GM10266 (cell line): ENCODE data around the gene B4GALT3.

Experiments
- DNase-seq: peaks from one replicate; pipeline ENCODE4 v3.0.0; 2012; ENCODE audit errors: extremely low spot score
- TF ChIP-seq, protein P1 (sequence below): IDR thresholded peaks from 2 replicates; pipeline ENCODE4 v1.5.1; 2012; ENCODE audit warnings: mild to moderate bottlenecking, low read depth; ENCODE audit not compliant: control insufficient read depth, insufficient read depth; ENCODE audit errors: missing control alignments

Gene B4GALT3

GRCh38 chr1:161200992-161201835 lies 23.9 kb upstream of the B4GALT3 start:
- no peak for DNase-seq

DNA sequence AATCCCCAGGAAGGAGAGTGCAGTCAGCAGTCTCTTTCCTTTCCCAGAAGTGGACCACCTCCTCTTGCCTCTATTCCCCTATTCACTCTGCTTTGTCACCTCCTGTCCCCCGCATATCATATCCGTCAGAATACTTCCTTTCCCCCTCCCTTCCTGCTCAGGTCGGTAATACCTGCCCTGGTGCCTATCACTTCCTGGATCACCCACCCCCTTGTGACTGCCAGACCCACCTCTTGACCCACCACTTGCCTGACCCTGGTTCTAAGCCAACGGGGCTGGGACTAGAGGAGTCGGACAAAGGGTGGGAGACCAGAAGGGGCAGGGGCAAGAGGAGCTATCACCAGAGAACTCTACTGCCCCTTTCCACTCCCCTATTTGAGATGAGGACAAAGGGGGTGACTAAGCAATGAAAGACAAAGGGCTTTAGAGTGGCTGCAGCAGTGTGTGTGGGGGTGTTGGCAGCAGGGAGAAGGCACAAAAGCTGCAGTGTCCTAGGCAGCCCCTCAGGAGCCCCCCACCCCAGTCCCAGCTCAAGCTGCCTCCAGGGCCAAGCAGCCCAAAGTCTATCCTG lies 23.2 kb upstream of the B4GALT3 start:
- DNase-seq, result no peak
- TF ChIP-seq, protein P1, sequence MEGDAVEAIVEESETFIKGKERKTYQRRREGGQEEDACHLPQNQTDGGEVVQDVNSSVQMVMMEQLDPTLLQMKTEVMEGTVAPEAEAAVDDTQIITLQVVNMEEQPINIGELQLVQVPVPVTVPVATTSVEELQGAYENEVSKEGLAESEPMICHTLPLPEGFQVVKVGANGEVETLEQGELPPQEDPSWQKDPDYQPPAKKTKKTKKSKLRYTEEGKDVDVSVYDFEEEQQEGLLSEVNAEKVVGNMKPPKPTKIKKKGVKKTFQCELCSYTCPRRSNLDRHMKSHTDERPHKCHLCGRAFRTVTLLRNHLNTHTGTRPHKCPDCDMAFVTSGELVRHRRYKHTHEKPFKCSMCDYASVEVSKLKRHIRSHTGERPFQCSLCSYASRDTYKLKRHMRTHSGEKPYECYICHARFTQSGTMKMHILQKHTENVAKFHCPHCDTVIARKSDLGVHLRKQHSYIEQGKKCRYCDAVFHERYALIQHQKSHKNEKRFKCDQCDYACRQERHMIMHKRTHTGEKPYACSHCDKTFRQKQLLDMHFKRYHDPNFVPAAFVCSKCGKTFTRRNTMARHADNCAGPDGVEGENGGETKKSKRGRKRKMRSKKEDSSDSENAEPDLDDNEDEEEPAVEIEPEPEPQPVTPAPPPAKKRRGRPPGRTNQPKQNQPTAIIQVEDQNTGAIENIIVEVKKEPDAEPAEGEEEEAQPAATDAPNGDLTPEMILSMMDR, result no peak

More at GRCh38 chr1:161200992-161201835, 23.9 kb upstream of the B4GALT3 start:
- TF ChIP-seq, protein P1, result no peak

- TF ChIP-seq, protein P1, result no peak
- no peak for DNase-seq
Observed at GRCh38 chr1:161199506-161200139, 22.3 kb upstream of the B4GALT3 start.

GRCh38 chr1:161198897-161199431 lies 21.7 kb upstream of the B4GALT3 start, which contains the start of gene ADAMTS4:
Gene ADAMTS4 (minus strand): TSS chr1:161199054. CDS start chr1:161198627, 427 bp downstream.
- TF ChIP-seq, protein P1, result no peak

GRCh38 chr1:161198194-161198896 lies 21.0 kb upstream of the B4GALT3 start:
- TF ChIP-seq, protein P1, result no peak
- no peak for DNase-seq

More at GRCh38 chr1:161198897-161199431, 21.7 kb upstream of the B4GALT3 start, which contains the start of gene ADAMTS4:
- no peak for DNase-seq

GRCh38 chr1:161197560-161198193 lies 20.4 kb upstream of the B4GALT3 start:
- no peak for DNase-seq
- TF ChIP-seq, protein P1, result no peak
